GM18873 (cell line): Measurements from ENCODE around the gene C19orf85.

Source experiments
- ATAC-seq: cut with Tn5 transposase; IDR thresholded peaks from one replicate; pipeline ENCODE4 v1.9.1; 2021; ENCODE audit warnings: mild to moderate bottlenecking, moderate library complexity, moderate number of reproducible peaks; ENCODE audit not compliant: unreplicated experiment, low FRiP score

C19orf85 gene

DNA sequence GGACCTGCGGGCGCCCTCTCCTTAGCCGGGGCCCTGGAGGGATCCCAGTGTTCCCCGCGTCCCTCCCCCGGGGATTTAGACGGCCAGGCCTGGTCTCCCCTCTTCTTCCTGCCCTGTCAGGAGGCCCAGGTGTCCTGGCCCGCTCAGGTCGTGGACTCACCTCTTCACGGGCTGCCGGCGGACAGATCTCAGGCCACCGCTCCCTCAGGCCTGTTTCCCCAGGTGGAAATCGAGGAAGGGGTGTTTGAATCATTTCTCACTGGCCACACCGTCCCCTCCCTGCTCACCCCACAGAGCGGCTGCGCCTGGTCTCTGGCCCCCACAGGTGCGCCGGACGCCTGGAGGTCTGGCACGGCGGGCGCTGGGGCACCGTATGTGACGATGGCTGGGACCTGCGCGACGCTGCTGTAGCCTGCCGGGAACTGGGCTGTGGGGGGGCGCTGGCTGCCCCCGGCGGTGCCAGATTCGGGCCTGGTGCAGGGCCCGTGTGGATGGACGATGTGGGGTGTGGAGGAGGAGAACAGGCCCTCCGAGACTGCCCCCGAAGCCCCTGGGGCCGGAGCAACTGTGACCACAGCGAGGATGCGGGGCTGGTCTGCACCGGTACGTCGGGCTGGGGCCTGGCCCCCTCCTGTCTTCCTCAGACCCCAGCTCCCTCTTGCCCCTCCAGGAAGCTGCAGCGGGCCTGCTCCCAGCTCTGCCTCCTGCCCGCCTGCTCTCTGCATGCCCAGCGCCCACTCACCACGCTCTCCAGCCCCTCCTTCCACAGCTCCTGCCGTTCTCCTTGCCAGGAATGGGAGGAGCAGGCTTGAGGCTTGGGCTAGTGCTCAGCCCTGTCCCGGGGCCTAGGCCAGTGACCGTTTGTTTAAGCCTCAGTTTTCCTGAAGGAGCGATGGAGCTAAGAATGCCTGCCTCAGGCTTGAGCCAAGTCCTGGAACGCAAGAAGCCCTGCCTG is 26.2 kb upstream of the C19orf85 start:
- no peak for ATAC-seq

DNA sequence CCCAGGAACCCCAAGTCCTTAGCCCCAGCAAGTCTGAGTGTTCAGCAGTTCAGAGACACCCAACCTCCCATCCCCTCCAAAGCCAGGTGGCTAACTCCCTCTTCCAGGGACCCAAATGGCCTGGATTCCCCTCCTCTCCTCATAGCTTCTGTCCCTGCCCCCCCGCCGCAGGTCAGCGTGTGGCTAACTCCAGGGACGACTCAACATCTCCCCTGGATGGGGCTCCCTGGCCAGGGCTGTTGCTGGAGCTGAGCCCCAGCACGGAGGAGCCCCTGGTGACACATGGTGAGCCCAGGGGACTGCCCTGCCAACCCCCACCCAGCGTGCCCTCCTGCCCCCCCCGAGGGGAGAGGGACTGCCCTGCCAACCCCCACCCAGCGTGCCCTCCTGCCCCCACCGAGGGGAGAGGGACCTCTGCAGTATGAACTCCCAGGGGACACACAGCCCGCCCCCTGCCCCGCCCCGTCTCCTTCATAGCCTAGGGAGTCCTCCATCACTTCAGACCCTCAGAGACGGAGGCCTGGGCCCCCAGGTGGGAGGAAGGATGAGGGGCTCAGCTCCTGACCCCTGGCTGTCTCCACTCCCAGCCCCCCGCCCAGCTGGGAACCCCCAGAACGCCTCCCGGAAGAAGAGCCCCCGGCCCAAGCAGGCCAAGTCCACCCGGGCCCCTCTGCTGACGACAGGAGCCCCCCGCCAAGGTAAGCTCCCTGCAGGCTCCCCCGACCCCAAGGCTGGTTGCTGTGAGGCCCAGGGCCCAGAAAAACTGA is 25.3 kb upstream of the C19orf85 start:
- no peak for ATAC-seq

DNA sequence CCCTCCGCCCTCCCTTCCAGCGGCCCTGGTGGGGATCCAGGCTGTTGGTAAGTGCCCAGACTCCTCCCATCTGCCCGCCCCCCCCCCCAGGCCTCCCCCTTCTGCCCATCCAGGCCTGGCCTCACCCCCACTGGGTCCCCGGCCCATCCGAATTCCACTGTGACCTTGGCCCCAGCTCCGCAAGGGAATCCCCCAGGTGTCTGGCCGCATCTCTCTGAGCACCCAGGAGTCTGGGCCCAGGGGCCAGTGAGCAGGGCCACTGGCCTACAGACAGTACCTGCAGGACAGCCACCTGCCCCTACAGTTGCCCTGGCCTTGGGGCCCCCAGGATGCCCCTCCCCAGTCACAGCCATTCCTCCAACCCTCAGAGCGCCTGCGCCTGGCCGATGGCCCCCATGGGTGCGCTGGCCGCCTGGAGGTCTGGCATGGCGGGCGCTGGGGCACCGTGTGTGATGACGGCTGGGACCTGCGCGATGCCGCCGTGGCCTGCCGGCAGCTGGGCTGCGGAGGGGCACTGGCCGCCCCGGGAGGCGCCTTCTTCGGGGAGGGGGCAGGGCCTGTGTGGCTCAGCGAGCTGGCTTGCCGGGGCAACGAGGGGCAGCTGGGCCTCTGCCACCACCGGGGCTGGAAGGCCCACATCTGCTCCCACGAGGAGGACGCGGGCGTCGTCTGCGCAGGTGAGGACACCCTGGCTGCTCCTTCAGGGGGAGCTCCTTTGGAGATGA is 24.6 kb upstream of the C19orf85 start:
- no peak for ATAC-seq

DNA sequence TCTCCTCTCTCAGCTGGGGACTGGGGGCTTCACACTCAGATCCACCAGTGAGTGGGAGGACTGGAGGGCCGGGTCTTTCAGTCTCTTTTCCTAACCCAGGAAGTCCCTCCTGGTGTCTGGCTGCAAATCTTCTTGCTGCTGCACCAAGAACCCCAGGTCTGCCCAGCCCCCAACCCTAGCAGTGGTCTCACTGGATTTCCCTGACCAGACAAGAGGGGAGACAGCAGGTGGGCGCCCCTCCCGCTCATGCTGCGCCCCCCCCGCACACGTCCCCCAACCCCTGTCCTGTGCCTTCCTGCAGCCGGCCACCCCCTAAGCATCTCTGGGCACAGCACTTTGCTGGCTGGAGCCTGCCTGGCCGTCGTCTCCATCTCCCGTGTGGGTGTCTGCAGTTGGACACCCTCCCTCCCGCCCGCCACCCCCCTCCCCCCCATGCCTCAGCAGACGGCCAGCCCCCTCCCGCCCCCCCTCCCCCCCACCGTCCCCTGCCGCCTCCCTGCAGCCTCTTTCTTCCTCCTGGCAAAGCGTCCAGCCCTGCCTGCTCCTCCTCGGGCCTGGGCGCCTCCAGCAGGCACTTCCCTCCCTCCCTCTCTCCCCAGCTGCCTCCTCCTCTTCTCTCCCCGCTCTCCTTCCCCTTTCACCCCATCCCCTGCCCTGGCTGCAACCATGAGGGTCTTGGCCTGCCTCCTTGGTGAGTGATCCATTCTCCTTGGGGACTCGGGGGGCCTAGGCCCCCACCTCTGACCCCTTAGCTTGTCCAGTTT is 23.6 kb upstream of the C19orf85 start, which contains the start of gene SSC5D:
SSC5D (plus strand) TSS at position 513 of the 764 bp plus-strand sequence; CDS start at position 667, 154 bp downstream.
- no peak for ATAC-seq

DNA sequence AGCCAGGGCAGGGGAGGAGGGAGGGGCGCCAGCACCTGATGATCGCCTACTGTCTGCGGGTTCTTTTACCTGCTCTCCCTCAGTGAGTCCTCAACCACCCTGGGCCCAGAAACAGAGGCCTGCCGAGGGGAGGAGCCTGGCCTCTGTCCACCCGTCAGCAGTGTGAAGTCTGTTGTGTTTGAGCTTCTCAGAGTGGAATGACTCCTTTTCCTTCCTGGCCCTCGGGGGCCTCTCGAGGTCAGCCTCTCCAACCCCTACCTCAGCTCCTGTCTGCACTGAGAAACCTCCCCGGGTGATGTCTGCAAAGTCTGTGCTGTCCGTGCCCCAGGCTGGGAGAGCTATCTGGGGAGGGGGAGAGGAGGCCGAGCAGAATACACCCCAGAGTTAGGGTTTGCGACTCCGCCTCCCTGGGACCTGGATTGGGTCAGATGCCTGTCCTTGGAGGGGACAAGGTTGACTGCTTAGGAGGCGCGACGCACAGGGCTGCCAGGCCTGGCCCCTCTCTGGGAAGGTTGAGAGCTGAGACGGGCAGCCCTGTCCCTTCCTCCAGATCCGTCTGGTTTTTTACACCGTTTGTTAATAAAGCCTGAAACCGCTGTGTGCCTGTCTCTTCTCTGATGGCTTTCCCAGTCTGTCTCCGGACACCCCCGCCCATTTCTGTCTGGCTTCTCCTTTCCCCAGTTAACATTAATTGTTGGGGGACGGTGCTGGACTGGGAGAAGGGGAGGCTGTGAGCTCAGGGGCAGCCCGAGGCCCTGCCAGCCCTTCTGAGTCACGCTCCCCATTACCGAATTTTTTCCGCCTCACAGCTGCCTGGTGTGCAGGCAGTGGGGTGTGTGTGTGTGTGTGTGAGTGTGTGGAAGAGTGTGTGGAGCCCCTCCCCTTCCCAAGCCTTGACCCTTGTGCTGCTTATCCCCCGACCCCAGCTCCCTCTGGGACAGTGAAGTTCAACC is 22.7 kb upstream of the C19orf85 start:
- ATAC-seq = no peak

DNA sequence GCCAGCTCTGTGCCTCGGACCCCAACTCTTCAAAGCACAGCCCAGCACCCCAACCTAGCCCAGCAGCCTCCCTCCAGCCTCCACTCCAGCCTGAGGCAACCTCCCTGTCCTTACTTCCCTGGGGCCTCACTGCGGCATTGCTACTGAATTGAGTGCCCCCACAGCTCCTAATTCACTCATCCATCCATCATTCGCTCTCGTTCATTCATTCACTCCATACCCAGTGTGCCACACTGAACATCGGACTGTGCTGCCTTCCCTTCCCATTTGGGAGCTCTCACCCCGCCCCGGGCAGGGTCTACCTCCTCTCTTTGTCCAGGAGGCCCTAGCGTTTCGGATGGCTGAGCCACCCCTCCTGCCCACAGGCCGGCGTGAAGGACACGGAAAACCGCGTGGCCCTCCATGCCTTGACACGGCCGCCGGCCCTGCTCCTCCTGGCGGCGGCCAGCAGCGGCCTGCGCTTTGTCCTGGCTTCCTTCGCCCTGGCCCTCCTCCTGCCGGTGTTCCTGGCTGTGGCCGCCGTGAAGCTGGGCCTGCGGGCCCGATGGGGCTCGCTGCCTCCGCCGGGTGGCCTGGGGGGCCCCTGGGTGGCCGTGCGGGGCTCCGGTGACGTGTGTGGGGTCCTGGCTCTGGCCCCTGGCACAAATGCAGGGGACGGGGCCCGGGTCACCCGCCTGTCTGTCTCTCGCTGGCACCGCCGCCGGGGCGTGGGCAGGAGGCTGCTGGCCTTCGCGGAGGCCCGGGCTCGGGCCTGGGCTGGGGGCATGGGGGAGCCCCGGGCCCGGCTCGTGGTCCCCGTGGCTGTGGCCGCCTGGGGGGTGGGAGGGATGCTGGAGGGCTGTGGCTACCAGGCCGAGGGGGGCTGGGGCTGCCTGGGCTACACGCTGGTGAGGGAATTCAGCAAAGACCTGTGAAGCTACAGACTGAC is 21.8 kb upstream of the C19orf85 start:
- no peak for ATAC-seq

DNA sequence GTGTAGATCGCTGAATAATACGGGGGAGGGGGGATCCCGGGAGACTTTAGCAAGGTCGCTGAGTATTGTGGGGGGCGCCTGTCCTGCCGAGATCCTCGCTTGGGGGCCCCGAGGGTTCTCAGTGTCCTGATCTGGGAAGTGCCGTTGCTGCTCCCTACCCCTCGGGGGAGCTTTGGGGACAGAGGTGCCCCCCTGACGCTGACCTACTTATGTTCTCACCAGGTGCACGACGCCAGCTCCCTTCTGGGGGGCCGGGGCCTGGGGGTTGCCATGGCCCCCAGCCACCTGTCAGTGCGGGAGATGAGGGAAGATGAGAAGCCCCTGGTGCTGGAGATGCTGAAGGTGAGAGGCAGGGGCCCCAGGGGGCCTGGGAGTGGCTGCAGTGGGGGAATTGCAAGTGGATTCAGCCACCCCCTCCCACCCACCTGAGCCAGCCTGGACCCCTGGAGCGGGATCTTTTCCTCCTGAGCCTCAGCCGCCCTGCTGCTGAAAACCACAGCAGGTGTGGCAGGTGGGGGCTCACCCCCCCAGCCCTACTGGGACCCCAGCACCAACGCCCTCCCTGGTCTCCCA is 21.0 kb upstream of the C19orf85 start:
- no peak for ATAC-seq

DNA sequence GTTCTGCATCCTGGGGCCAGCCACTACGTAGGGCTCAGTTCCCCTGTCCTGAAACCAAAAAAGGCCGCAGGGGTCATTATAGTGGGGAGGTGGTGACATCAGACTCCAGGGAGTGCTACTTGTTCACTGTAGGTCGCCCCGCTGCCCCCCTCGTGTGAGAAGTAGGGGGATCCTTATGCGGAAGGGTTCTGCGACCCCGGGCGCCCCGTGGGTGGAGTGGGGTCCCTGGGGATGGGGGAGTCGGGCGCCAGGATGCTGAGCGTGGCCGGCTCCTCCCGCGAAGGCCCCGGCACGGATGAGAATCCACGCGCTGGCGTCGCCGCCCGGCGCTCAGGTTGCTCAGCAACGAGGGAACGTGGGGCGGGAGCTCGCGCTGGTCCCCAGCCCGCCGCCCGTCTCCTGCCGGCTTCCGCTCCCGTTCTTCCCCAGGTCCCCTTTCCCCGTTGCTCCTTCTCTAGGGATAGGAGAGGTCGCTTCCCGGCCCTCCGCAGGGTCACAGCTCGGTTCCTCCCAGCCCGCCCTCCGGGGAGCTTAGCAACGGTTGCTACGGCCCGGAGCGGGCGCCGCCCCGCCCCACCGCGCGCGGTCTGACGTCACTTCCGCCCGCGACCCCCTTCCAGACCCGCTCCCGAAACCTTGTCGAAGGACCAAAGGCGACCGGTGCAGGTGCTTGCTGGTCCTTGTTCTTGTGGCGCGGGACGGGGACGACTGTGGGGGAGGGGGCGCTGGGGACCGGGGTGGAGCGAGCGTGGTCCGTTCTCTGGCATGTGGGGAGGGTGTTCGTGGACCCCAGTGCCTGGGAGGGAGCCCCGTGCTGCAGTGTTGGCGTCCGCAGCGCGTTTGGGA is 20.3 kb upstream of the C19orf85 start, which contains the start of gene NAT14:
NAT14 (plus strand) TSS at position 596 of the 846 bp plus-strand sequence. CDS start 521 bp downstream, outside the sequence.
- no peak for ATAC-seq

DNA sequence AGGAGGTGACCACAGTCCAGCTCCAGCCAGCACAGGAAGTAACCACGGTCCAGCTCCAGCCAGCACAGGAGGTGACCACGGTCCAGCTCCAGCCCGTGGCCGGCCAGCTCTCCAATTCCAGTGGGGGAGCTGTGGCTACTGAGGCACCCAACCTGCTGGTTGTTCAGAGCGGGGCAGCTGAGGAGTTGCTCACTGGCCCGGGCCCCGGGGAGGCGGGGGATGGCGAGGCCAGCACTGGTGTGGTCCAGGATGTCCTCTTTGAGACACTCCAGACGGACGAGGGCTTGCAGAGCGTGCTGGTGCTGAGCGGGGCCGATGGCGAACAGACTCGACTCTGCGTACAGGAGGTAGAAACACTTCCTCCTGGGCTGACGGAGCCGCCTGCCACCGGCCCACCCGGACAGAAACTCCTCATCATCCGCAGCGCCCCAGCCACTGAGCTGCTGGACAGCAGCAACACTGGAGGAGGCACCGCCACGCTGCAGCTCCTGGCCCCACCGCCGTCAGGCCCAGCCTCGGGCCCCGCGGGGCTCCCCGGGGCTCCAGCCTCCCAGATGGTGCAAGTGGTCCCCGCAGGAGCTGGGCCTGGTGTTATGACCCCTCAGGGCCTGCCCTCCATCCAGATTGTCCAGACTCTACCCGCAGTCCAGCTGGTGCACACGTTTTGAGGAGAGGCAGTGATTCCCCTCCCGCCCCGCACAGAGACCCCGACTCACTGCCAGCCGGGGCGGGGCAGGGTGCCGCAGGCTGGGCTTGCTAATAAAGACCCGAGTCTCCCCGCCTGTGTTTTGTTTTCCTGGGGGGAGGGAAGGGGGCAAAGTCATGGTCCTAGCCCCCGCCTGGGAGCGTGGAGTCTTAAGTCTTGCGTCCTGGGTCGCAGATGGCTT is 19.4 kb upstream of the C19orf85 start:
- no peak for ATAC-seq

DNA sequence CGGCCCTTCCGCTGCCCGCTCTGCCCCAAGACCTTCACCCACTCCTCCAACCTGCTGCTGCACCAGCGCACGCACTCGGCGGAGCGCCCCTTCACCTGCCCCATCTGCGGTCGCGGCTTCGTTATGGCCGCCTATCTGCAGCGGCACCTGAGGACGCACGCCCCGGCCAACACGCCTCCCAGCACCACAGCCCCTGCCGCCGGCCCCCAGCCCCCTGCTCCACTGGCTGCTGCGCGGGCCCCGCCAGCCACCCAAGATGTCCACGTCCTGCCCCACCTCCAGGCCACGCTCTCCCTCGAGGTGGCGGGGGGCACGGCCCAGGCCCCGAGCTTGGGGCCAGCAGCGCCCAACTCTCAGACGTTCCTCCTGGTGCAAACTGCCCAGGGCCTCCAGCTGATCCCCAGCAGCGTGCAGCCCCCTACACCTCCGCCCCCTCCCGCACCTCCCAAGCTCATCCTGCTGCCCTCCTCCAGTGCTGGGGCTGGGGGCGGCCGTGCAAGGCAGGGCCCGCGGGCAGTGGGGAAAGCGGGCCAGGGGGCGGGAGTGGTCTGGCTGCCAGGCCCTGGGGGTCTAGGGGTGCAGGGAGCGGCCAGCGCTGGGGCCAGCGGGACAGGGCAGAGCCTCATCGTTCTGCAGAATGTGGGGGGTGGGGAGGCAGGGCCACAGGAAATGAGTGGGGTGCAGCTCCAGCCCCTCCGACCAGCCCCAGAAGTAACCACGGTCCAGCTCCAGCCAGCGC is 18.6 kb upstream of the C19orf85 start:
- no peak for ATAC-seq

DNA sequence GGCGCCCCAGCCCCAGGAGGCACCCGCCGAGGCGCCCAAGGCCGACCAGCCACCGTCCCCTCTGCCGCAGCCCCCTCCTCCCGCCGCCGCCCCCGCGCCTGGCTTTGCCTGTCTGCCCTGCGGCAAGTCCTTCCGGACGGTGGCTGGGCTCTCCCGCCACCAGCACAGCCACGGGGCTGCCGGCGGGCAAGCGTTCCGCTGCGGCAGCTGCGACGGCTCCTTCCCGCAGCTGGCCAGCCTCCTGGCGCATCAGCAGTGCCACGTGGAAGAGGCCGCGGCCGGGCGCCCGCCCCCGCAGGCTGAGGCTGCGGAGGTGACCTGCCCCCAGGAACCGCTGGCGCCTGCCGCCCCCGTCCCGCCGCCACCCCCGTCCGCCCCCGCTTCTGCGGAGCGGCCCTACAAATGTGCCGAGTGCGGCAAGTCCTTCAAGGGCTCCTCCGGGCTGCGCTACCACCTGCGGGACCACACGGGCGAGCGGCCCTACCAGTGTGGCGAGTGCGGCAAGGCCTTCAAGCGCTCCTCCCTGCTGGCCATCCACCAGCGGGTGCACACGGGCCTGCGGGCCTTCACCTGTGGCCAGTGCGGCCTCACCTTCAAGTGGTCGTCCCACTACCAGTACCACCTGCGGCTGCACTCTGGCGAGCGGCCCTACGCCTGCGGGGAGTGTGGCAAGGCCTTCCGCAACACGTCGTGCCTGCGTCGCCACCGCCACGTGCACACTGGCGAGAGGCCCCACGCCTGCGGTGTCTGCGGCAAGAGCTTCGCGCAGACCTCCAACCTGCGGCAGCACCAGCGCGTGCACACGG is 17.8 kb upstream of the C19orf85 start:
- no peak for ATAC-seq

DNA sequence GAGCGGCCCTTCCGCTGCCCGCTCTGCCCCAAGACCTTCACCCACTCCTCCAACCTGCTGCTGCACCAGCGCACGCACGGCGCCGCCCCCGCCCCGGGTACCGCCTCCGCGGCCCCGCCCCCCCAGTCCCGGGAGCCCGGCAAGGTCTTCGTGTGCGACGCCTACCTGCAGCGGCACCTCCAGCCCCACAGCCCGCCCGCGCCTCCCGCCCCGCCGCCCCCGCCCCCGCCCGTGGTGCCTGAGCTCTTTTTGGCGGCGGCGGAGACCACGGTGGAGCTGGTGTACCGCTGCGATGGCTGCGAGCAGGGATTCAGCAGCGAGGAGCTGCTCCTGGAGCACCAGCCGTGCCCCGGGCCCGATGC is 17.2 kb upstream of the C19orf85 start:
- no peak for ATAC-seq

DNA sequence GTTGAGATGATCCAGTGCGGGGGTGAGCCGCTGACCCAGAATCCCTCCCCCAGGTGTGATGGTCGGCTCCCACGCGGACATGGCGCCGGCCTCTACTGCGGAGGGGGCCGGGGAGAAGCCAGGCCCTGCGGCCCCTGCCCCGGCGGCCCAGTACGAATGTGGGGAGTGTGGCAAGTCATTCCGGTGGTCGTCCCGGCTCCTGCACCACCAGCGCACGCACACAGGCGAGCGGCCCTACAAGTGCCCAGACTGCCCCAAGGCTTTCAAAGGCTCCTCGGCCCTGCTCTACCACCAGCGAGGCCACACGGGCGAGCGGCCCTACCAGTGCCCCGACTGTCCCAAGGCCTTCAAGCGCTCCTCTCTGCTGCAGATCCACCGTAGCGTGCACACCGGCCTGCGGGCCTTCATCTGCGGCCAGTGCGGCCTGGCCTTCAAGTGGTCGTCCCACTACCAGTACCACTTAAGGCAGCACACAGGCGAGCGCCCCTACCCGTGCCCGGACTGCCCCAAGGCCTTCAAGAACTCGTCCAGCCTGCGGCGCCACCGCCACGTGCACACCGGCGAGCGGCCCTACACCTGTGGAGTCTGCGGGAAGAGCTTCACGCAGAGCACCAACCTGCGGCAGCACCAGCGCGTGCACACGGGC is 16.7 kb upstream of the C19orf85 start:
- no peak for ATAC-seq
